Activated CD8-positive, alpha-beta T cell treated with anti-CD3 and anti-CD28 coated beads for 36 hours (primary cell): ENCODE results near the gene LRRC37A3. TPM values are rescaled to one million over a fixed set of nuclear protein-coding genes. Genes with fewer than 3 reads are reported as not detected.
"Not testable (repeated sequence)": the region's sequence is repeated elsewhere in the genome, so short reads cannot be mapped to it uniquely, and the experiment has no call there.

ENCODE experiments used
- ATAC-seq: fragments of 200-7000 bp; cut with Tn5 transposase; one replicate; pipeline ENCODE4 v1.10.0; 2021; ENCODE audit warnings: mild to moderate bottlenecking, moderate library complexity
- CTCF ChIA-PET: fragments of 350-600 bp; sonication (Branson Sonifier 250); formaldehyde crosslinking; loops from one replicate; lab custom pipeline; 2021; ENCODE audit warnings: antibody characterized with exemption; lab: Charles Lee
- POLR2A ChIA-PET: fragments of 350-600 bp; sonication (Branson Sonifier 250); formaldehyde crosslinking; loops from one replicate; lab custom pipeline; 2021; ENCODE audit warnings: antibody characterized with exemption; lab: Charles Lee
- DNase-seq: peaks from one replicate; pipeline ENCODE4 v3.0.0-alpha.2; 2020
- H3K27ac Mint-ChIP-seq: one replicate; pipeline ENCODE4 v1.8.0; 2021; ENCODE audit warnings: mild to moderate bottlenecking, mixed read lengths
- H3K27me3 Mint-ChIP-seq: one replicate; pipeline ENCODE4 v1.8.0; 2021; ENCODE audit warnings: mixed read lengths
- H3K36me3 Mint-ChIP-seq: one replicate; pipeline ENCODE4 v1.8.0; 2021; ENCODE audit warnings: low read depth, mixed read lengths
- H3K4me1 Mint-ChIP-seq: one replicate; pipeline ENCODE4 v1.8.0; 2021; ENCODE audit warnings: low read depth, mixed read lengths
- H3K4me3 Mint-ChIP-seq: one replicate; pipeline ENCODE4 v1.8.0; 2021; ENCODE audit warnings: mild to moderate bottlenecking, moderate library complexity, mixed read lengths
- H3K9me3 Mint-ChIP-seq: one replicate; pipeline ENCODE4 v1.8.0; 2021; ENCODE audit warnings: mixed read lengths
- intact Hi-C: fragments of 100-400 bp; cut with micrococcal nuclease; formaldehyde crosslinking; loops from one replicate; pipeline ENCODE4 v1.10.0; 2022
- total RNA-seq, 2 experiments: library from RNA; stranded (reverse); gene quantifications; one replicate each; pipeline ENCODE4 v1.2.3, GENCODE V29; 2021
- TF ChIP-seq, protein P1 (sequence below): fragments of 200-600 bp; IDR thresholded peaks from one replicate; pipeline ENCODE4 v1.8.0; 2022; ENCODE audit warnings: antibody characterized with exemption, mild to moderate bottlenecking

The LRRC37A3 gene
- total RNA-seq, 2 experiments from 2014 or later: 4.3 to 4.8 TPM

GRCh38 chr17:64847504-64848466 is 71.5 kb downstream of the LRRC37A3 start:
- peak; percentile 89 for DNase-seq
- H3K9me3 Mint-ChIP-seq, H3K27me3 Mint-ChIP-seq, H3K4me1 Mint-ChIP-seq, H3K36me3 Mint-ChIP-seq, H3K4me3 Mint-ChIP-seq, H3K27ac Mint-ChIP-seq, POLR2A ChIA-PET, intact Hi-C loops: not testable (repeated sequence)
- peak; percentile 90 for ATAC-seq
- TF ChIP-seq, protein P1, sequence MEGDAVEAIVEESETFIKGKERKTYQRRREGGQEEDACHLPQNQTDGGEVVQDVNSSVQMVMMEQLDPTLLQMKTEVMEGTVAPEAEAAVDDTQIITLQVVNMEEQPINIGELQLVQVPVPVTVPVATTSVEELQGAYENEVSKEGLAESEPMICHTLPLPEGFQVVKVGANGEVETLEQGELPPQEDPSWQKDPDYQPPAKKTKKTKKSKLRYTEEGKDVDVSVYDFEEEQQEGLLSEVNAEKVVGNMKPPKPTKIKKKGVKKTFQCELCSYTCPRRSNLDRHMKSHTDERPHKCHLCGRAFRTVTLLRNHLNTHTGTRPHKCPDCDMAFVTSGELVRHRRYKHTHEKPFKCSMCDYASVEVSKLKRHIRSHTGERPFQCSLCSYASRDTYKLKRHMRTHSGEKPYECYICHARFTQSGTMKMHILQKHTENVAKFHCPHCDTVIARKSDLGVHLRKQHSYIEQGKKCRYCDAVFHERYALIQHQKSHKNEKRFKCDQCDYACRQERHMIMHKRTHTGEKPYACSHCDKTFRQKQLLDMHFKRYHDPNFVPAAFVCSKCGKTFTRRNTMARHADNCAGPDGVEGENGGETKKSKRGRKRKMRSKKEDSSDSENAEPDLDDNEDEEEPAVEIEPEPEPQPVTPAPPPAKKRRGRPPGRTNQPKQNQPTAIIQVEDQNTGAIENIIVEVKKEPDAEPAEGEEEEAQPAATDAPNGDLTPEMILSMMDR: peak; percentile 48
- CTCF ChIA-PET: interaction anchor here (0.7 kb wide), 1 partner anchor 259 kb away, joined by 3 read pairs; no protein-coding TSS in a partner anchor

DNA sequence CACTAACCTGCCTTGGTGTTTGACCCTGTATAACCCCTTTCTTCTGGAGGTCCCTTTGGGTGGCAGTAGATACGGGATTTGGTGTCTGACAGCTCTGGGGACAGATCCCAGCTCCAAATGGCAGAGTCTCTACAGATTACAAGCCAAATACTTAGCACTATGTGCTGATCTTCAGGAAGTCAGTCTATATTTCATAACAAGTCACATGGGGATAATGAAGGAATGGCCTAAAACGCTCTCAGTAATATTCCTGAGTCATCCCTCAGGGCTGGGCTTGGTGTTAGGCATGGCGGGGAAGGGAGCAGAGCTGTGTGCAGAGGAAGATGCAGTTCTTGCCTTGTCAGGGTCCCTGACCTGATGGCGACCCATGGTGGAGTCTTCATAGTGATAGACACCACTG is 72.4 kb downstream of the LRRC37A3 start:
- H3K27me3 Mint-ChIP-seq, H3K27ac Mint-ChIP-seq, CTCF ChIA-PET, H3K9me3 Mint-ChIP-seq, ATAC-seq, DNase-seq, H3K4me3 Mint-ChIP-seq, H3K4me1 Mint-ChIP-seq, intact Hi-C loops, H3K36me3 Mint-ChIP-seq, POLR2A ChIA-PET: not testable (repeated sequence)

- intact Hi-C loops, CTCF ChIA-PET, H3K27me3 Mint-ChIP-seq, H3K27ac Mint-ChIP-seq, H3K4me3 Mint-ChIP-seq, H3K36me3 Mint-ChIP-seq, DNase-seq, H3K4me1 Mint-ChIP-seq, ATAC-seq, H3K9me3 Mint-ChIP-seq, POLR2A ChIA-PET: not testable (repeated sequence)
Measured at GRCh38 chr17:64843918-64844317, 75.4 kb downstream of the LRRC37A3 start.

GRCh38 chr17:64842900-64843299 is 76.4 kb downstream of the LRRC37A3 start:
- intact Hi-C loops, H3K4me1 Mint-ChIP-seq, H3K27ac Mint-ChIP-seq, H3K36me3 Mint-ChIP-seq, H3K9me3 Mint-ChIP-seq, ATAC-seq, H3K27me3 Mint-ChIP-seq, H3K4me3 Mint-ChIP-seq, POLR2A ChIA-PET, CTCF ChIA-PET, DNase-seq: not testable (repeated sequence)

DNA sequence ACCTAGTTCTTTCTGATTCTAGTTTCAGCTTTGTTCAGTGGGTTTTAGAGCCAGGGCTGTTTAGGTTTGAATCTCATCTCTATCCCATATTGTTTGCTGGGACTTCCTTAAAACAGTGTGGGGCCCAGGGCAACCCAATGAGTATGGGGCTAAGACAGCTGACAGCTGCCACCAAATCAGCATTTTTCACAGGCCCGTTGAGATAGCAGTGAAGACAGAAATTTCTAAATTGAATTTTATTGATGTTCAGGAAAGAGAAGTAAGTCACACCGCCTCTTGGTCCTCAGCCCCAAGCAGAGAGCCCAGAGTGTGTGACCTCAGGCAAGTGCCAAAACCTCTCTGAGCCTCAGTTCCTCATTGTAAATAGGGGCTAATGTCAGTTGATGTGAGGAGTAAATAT is 78.3 kb downstream of the LRRC37A3 start:
- intact Hi-C loops, POLR2A ChIA-PET, H3K4me3 Mint-ChIP-seq, CTCF ChIA-PET, H3K27me3 Mint-ChIP-seq, H3K36me3 Mint-ChIP-seq, H3K4me1 Mint-ChIP-seq, H3K9me3 Mint-ChIP-seq, H3K27ac Mint-ChIP-seq, ATAC-seq, DNase-seq: not testable (repeated sequence)

GRCh38 chr17:64838513-64838912 is 80.8 kb downstream of the LRRC37A3 start:
- H3K4me3 Mint-ChIP-seq, H3K36me3 Mint-ChIP-seq, H3K9me3 Mint-ChIP-seq, CTCF ChIA-PET, ATAC-seq, intact Hi-C loops, H3K27me3 Mint-ChIP-seq, H3K27ac Mint-ChIP-seq, POLR2A ChIA-PET, DNase-seq: not testable (repeated sequence)
- H3K4me1 Mint-ChIP-seq: peaks cover 16% of the 10 kb centered on the region

DNA sequence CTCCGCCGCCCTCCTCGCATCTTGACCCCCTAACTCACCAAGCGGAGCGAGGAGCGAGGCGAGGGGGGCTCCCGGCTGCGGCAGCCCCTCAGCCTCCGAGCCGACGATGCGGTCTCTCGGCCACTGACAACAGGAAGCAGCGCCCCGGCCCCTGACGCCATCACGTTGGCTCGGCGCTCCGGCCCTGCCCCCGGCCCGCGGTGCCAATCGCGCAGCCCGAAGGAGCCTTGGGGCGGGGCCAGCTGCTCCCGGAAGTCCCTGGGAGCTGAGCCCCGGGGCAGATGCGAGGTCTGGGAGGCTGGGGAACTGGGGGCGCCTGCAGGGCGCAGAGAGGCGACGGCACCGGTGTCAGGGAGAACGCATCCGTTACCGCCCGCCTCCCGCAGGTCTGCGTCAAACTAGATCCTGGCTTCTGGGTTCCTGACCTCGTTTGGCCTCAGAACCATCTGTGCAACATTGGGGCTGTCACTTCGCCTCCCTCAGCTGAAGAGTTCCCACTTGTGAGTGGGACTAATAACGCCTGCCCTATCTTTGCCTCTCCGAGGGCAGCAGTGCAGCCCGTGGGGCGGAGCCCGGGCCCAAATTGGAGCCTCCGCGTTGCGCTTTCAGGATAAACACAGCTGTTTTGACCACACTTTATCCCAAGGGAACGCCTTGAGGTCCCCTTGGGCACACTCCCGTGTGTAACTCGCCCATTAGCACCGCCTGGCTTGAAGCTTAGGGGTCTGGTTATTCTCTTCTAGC is 82.1 kb downstream of the LRRC37A3 start:
- H3K4me1 Mint-ChIP-seq: peaks cover 16% of the 10 kb centered on the region
- H3K27me3 Mint-ChIP-seq, CTCF ChIA-PET, intact Hi-C loops, H3K9me3 Mint-ChIP-seq, H3K36me3 Mint-ChIP-seq: not testable (repeated sequence)
- peak overlapping the region; percentile 91 for H3K27ac Mint-ChIP-seq
- DNase-seq (peak; percentile 91), ATAC-seq (peak; percentile 98)
- POLR2A ChIA-PET: interaction anchor here (0.6 kb wide), 2 partner anchors 134 to 196 kb away, joined by 3 read pairs; no protein-coding TSS in a partner anchor
- peak overlapping the region; percentile 85 for H3K4me3 Mint-ChIP-seq

DNA sequence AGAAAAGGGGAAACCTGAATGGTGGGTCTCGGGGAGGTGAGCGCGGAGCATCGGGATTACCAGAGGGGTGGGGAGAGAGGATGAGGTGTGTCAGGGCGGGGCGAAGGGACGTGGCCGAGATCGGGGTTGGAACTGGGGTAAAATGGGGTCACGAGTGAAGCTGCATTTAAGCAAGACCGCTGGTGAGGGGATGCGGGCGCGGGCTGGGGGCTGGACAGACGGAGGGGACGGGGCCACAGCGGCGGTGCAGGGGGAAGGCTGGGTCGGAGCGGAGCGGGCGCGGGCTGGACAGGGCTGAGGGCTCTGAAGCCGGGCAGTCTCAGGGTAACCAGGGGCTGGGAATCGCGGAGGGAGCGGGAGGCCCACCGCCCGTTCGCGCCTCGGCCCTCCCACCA is 82.7 kb downstream of the LRRC37A3 start:
- intact Hi-C loops, H3K36me3 Mint-ChIP-seq, H3K9me3 Mint-ChIP-seq, CTCF ChIA-PET, POLR2A ChIA-PET, H3K27me3 Mint-ChIP-seq: not testable (repeated sequence)
- H3K4me3 Mint-ChIP-seq: peak overlapping the region; percentile 85
- DNase-seq: peak; percentile 54
- peaks cover 16% of the 10 kb centered on the region for H3K4me1 Mint-ChIP-seq
- peak overlapping the region; percentile 70 for H3K27ac Mint-ChIP-seq
- ATAC-seq: peak; percentile 25

DNA sequence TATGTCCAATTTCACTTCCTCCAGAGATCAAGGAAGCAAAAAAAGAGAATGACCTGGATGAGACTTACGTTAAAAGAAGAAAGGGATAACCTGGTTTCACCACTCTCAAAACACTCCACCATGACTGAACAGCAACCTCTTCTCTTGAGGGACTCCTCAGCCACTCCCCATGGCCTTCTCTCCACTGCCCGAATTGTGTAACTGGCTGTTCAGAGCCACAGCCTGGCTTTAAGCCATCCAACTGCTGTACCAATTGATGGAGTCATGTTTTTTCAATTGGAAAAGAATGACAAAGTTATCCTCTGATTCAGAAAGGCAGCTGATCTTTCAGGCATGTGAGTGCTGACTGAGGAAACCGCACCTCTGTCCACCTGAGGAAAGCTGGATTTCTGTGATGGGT is 85.2 kb downstream of the LRRC37A3 start:
- H3K27ac Mint-ChIP-seq, H3K9me3 Mint-ChIP-seq, CTCF ChIA-PET, POLR2A ChIA-PET, H3K36me3 Mint-ChIP-seq, H3K4me3 Mint-ChIP-seq, DNase-seq, H3K27me3 Mint-ChIP-seq, ATAC-seq, intact Hi-C loops: not testable (repeated sequence)
- peaks cover 26% of the 10 kb centered on the region for H3K4me1 Mint-ChIP-seq

- CTCF ChIA-PET, POLR2A ChIA-PET, H3K27me3 Mint-ChIP-seq: not testable (repeated sequence)
Measured at GRCh38 chr17:64830631-64831040, 88.6 kb downstream of the LRRC37A3 start.

More at GRCh38 chr17:64830631-64831040, 88.6 kb downstream of the LRRC37A3 start:
- H3K4me3 Mint-ChIP-seq, ATAC-seq, H3K9me3 Mint-ChIP-seq, H3K36me3 Mint-ChIP-seq, H3K27ac Mint-ChIP-seq, intact Hi-C loops, DNase-seq: not testable (repeated sequence)
- peaks cover 16% of the 10 kb centered on the region for H3K4me1 Mint-ChIP-seq
